Epithelial cell of esophagus (primary cell): ENCODE measurements around the gene HSPE1.

Experiments
- DNase-seq: peaks from one replicate; pipeline ENCODE4 v3.0.0; 2010; ENCODE audit warnings: low read depth
- H3K4me3 ChIP-seq: 2 replicates; pipeline ENCODE4 v1.5.1; 2011; ENCODE audit warnings: mild to moderate bottlenecking, low read length, control low read depth
- TF ChIP-seq, protein P1 (sequence below): IDR thresholded peaks from 2 replicates; pipeline ENCODE4 v1.5.1; 2011; ENCODE audit warnings: low read depth, mild to moderate bottlenecking, low read length, control low read depth, inconsistent platforms; ENCODE audit not compliant: insufficient read depth; ENCODE audit errors: missing control alignments

Gene HSPE1

DNA sequence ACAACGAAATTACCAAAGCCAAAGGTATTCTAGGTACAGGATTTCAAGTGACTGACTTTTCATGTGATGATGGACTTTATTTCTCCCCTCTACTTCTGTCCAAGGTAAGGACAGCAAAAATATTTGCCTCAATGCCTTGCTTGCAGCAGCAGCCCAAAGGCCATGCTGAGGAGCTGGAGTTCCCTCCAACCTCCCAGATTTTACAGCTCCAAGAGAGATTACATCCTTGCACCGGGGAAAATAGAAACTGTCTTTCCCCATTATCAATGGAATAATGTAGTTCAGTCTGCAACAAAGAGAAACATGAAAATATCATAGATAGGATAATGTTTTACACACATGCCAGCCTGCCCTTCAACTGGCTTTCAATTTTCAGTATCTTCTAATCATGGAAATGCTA, 14.0 kb upstream of the HSPE1 start:
- TF ChIP-seq, protein P1, sequence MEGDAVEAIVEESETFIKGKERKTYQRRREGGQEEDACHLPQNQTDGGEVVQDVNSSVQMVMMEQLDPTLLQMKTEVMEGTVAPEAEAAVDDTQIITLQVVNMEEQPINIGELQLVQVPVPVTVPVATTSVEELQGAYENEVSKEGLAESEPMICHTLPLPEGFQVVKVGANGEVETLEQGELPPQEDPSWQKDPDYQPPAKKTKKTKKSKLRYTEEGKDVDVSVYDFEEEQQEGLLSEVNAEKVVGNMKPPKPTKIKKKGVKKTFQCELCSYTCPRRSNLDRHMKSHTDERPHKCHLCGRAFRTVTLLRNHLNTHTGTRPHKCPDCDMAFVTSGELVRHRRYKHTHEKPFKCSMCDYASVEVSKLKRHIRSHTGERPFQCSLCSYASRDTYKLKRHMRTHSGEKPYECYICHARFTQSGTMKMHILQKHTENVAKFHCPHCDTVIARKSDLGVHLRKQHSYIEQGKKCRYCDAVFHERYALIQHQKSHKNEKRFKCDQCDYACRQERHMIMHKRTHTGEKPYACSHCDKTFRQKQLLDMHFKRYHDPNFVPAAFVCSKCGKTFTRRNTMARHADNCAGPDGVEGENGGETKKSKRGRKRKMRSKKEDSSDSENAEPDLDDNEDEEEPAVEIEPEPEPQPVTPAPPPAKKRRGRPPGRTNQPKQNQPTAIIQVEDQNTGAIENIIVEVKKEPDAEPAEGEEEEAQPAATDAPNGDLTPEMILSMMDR, result no peak
- no peak for DNase-seq
- H3K4me3 ChIP-seq, result no peak overlapping the region

DNA sequence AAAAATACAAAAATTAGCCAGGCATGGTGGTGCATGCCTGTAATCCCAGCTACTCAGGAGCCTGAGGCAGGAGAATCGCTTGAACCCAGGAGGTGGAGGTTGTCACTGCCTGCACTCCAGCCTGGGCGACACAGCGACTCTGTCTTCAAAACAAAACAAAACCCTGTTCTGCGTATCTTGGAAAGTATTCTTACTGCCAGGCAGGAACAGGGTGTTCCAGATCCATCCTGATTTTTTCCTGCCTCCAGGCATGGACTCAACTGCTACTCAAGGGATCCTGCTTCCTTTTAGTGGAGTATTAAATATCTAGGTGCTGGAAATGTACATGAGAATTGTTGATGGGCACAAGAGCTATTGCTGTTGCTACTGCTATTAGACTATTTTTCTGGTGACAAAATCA, 12.8 kb upstream of the HSPE1 start:
- DNase-seq, result no peak
- TF ChIP-seq, protein P1, result no peak
- no peak overlapping the region for H3K4me3 ChIP-seq

DNA sequence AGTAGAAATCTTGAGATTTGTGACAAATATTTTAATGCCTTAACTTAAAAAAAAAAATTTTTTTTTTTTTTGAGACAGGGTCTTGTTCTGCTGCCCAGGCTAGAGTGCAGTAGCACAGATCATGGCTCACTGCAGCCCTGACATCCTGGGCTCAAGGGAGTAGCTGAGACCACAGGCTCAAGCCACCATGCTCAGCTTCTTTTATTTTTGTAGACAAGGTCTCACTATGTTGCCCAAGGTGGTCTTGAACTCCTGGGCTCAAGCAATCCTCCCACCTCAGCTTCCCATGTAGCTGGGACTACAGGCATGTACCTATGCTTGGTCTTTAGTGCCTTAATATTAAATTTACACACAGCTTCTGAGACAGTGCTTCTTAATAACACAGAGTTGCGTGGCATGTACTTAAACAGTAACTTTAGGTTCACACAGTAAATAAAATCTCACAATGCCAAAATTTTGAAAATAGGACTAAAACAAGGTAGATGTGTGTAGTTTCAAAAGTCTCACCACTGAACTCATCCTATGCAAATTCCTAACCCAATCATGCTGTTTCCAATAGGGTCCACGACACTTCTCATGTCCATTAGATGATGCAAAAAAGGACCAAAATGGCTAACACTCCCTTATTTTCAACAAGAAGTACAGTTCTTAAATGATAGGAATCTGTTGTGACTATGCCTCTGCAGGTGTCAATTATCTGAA, 4.6 kb upstream of the HSPE1 start:
- TF ChIP-seq, protein P1, result no peak
- H3K4me3 ChIP-seq, result no peak overlapping the region

DNA sequence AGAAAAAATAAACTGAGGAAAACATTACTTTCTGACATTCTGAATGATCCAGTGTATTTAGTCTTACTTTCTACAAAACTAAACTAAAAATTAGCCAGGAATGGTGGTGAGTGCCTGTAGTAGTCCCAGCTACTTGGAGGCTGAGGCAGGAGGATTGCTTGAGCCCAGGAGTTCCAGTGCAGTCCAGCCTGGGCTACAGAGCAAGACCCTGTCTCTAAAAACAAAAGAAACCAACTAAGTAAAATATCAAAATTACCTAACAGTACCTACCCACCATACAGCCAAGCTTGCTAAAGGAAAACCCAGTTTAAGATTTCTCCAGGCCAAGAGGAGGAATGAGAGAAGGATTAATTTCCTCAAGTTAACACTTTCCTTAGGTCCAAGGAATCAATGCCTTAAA, 3.5 kb upstream of the HSPE1 start:
- TF ChIP-seq, protein P1, result no peak
- DNase-seq, result no peak
- peak overlapping the region; percentile 1 for H3K4me3 ChIP-seq

More for the DNA sequence above, 4.6 kb upstream of the HSPE1 start:
- no peak for DNase-seq

DNA sequence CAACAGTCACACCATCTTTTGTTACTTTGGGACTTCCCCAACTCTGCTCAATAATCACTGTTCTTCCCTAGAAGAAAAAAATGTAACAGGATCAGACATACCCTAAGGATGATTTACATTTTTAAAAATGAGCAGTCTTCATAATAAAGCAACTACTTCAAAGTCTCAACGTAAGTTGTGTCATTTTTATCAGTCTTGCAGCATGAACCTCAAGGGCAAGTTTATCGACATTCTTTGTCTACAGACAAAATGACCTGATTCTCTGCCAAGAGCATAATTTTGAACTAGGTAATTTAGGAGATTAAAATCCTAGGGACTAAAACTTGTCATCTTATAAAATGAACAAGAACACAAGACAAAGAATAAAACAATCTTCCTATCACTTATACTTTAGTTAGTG, 2.9 kb upstream of the HSPE1 start:
- peak; percentile 15 for DNase-seq
- H3K4me3 ChIP-seq, result peak overlapping the region; percentile 85
- TF ChIP-seq, protein P1, result no peak

DNA sequence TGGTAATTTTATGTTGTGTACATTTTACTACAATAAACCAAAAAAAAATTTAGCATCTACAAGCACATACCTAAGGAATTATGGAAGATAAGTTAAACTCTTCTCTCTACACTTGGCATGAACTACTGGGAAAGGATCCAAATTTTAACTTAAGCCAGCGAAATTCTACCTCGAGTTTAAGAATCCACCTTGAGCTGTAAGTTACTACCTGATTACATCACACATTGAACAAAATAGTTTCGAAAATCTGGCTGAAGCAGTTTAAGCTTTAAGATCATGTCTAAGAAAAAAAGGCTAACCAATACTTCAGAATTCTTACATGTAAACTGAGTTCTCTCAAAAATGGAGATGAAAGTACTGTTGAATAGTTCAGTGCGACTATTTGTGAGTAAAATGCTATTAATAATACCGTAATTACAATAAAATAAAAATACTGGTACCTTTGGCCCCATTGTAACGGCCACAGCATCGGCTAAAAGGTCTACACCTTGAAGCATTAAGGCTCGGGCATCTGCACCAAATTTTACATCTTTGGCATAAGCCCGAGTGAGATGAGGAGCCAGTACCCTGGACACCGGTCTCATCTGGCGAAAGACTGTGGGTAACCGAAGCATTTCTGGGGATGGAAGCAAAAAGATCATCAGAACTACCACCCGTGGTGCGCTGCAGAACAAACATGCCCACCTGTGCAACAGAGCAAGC, 1.8 kb upstream of the HSPE1 start:
- DNase-seq, result peak; percentile 16
- TF ChIP-seq, protein P1, result no peak
- H3K4me3 ChIP-seq, result peak overlapping the region; percentile 85
